IPS-18a (cell line): ENCODE results near the gene SPATA2.

Experiments
- H3K27ac ChIP-seq: one replicate; pipeline ENCODE4 v1.5.1; 2013; ENCODE audit warnings: low read length
- H3K27me3 ChIP-seq: one replicate; pipeline ENCODE4 v1.6.1; 2013; ENCODE audit warnings: mild to moderate bottlenecking, low read length; ENCODE audit not compliant: control insufficient read depth, insufficient read depth
- H3K36me3 ChIP-seq: one replicate; pipeline ENCODE4 v1.6.1; 2013; ENCODE audit warnings: low read depth, low read length; ENCODE audit not compliant: control insufficient read depth
- H3K4me1 ChIP-seq: one replicate; pipeline ENCODE4 v1.6.1; 2013; ENCODE audit warnings: low read depth, low read length; ENCODE audit not compliant: control insufficient read depth
- H3K4me3 ChIP-seq: one replicate; pipeline ENCODE4 v1.5.1; 2013; ENCODE audit warnings: low read length
- H3K9ac ChIP-seq: one replicate; pipeline ENCODE4 v1.6.1; 2013; ENCODE audit warnings: mild to moderate bottlenecking, low read length, moderate library complexity
- H3K9me3 ChIP-seq: one replicate; pipeline ENCODE4 v1.6.1; 2013; ENCODE audit warnings: low read depth, low read length; ENCODE audit not compliant: control insufficient read depth

The SPATA2 gene

DNA sequence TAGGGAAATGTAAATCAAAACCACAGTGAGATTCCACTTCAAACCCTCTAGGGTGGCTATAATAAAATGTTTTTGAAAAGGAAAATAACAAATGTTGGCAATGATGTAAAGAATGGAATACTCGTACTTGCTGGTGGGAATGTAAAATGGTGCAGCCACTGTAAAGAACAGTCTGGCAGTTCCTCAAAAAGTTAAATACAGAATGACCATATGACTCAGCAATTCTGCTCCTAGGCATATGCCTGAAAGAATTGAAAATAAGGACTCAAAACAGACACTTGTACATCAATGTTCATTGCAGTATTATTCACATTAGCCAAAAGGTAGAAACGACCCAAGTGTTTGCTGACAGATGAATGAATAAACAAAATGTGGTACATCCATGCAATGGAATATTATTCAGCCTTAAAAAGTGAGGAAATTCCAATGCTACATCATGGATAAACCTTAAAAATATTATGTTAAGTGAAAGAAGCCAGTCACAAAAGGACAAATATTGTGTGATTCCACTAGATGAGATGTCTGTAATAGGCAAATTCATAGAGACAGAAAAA lies 10.6 kb upstream of the SPATA2 start:
- no peaks in the 10 kb centered on the region for H3K9me3 ChIP-seq
- H3K36me3 ChIP-seq = no peaks in the 10 kb centered on the region
- no peaks in the 10 kb centered on the region for H3K4me1 ChIP-seq
- H3K27ac ChIP-seq = no peak overlapping the region
- H3K27me3 ChIP-seq = no peaks in the 10 kb centered on the region
- no peak overlapping the region for H3K9ac ChIP-seq
- H3K4me3 ChIP-seq = no peak overlapping the region

DNA sequence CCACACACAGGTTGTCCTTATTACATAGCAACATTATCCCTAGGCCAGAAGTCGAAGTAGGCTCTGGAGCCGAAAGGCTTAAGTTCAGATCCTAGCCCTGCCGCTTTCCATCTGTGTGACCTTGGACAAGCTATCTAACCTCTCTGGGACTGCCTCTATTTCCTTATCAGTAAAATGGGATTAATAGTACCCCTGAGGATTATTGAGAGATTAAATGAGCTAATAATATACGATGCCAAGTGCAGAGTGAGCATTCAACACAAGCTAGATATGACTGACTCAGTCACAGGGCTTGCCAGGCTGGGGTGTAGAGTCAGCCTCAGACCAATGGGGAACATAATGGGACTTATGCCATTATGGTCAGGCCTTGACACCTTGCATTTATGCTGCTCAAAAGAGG lies 8.9 kb upstream of the SPATA2 start:
- Histone ChIP-seq H3K27me3 (peaks cover 3% of the 10 kb centered on the region), H3K4me3 (no peak overlapping the region), H3K9ac (no peak overlapping the region), H3K4me1 (no peaks in the 10 kb centered on the region), H3K9me3 (no peaks in the 10 kb centered on the region), H3K27ac (no peak overlapping the region), H3K36me3 (no peaks in the 10 kb centered on the region)

DNA sequence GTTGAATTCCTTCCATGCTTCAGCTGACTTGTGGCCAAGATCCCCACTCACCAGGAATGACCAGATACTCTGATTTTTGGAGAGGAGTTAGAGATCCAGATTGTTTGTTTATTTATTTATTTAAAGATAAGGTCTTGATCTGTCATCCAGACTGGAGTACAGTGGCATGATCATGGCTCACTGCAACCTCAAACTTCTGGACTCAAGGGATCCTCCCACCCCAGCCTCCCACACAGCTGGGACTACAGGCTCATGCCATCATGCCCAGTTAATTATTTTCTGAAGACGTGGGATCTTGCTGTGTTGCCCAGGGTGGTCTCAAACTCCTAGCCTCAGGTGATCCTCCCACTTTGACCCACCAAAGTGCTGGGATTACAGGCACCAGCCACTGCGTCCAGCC lies 4.1 kb upstream of the SPATA2 start:
- no peaks in the 10 kb centered on the region for H3K36me3 ChIP-seq

DNA sequence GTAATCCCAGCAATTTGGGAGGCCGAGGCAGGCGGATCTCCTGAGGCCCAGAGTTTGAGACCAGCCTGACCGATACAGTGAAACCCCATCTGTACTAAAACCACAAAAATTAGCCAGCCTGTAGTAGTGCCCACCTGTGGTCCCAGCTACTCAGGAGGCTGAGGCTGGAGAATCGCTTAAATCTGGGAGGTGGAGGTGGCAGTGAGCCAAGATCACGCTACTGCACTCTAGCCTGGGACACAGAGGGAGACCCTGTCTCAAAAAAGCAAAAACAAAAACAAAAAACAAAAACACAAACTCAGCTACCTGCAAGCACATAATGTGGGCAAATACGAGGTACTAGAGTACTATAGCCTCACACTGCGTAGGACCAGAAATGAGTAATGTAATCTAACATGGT lies 3.7 kb upstream of the SPATA2 start:
- H3K27ac ChIP-seq = no peak overlapping the region
- H3K9ac ChIP-seq = no peak overlapping the region
- no peaks in the 10 kb centered on the region for H3K36me3 ChIP-seq
- no peaks in the 10 kb centered on the region for H3K9me3 ChIP-seq
- peaks cover 11% of the 10 kb centered on the region for H3K27me3 ChIP-seq
- no peak overlapping the region for H3K4me3 ChIP-seq
- H3K4me1 ChIP-seq = peaks cover 4% of the 10 kb centered on the region

More for the DNA sequence above, 4.1 kb upstream of the SPATA2 start:
- peaks cover 11% of the 10 kb centered on the region for H3K27me3 ChIP-seq
- H3K27ac ChIP-seq = no peak overlapping the region
- H3K9me3 ChIP-seq = no peaks in the 10 kb centered on the region
- H3K9ac ChIP-seq = no peak overlapping the region
- peaks cover under 1% of the 10 kb centered on the region for H3K4me1 ChIP-seq
- H3K4me3 ChIP-seq = no peak overlapping the region

DNA sequence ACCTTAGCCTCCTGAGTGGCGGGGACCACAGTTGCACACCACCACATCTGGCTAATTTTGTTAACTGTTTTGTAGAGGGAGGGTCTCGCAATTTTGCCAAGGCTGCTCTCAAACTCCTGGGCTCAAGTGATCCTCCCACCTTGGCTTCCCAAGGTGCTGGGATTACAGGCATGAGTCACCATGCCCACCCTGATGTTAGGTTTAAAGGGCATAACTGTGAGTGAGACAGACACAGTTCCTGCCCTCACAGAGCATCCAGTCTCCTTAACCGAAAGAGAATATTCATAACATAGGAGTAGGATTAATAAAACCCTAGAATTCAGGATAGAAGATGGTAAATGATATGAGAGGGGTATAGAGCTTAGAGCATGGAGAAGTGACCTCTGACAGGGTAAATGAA lies 3.1 kb upstream of the SPATA2 start:
- H3K27me3 ChIP-seq = peaks cover 11% of the 10 kb centered on the region
- no peak overlapping the region for H3K4me3 ChIP-seq
- H3K4me1 ChIP-seq = peaks cover 7% of the 10 kb centered on the region
- no peak overlapping the region for H3K9ac ChIP-seq
- H3K9me3 ChIP-seq = no peaks in the 10 kb centered on the region
- no peaks in the 10 kb centered on the region for H3K36me3 ChIP-seq
- no peak overlapping the region for H3K27ac ChIP-seq

DNA sequence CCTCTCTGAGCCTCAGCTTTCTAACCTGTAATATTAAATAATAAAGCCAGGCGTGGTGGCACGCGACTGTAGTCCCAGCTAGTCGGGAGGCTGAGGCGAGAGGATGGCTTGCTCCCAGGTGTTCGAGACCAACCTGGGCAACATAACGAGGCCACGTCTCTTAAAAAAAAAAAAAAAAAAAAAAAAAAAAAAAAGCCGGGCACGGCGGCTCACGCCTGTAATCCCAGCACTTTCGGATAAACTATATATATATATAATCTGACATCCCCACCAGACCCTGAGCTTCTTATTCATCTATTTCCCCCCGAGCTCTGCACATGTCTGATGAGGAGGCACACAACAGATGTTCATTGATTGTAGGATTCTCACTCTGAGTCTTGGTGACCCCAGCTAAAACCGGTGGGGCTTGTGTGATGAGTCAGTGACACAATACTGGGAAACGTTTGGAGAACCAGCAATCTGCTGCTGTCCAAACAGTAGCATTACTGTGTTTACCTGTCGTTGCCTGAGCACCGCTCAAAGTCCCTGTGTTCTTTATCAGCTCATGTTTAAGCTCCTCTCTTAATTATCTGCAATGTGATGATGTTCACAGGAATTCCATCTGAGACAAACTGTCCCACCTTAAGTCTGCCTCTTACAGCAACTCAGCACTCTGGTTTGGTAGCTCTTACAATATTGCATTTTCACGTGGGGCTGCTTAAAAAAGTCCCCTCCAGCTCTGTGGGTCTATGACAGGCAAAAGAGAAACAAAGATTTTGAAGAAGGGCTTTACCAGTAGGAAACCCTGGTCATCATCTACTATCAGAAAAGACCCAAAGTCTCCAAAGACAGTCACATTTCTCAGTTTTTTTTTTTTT lies 1.0 kb upstream of the SPATA2 start:
- Histone ChIP-seq H3K36me3 (no peaks in the 10 kb centered on the region), H3K27me3 (peaks cover 11% of the 10 kb centered on the region), H3K9ac (peak overlapping the region; percentile 94), H3K9me3 (no peaks in the 10 kb centered on the region), H3K27ac (peak overlapping the region; percentile 99), H3K4me1 (peaks cover 7% of the 10 kb centered on the region), H3K4me3 (peak overlapping the region; percentile 84)

DNA sequence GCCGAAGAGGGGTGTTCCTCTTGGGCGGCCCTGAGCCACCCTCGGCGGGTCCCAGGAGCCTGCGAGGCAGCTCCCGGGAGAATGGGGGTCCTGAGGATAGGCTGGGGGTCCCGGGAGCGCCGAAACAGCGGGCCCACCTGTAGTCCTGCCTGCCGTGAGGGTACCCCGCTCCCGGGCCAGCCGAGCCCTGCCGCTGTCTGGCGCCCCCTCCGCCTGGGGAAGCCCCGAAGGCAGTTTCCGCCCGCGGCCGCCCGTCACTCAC lies 280 bp downstream of the SPATA2 start:
- peaks cover 11% of the 10 kb centered on the region for H3K27me3 ChIP-seq
- no peaks in the 10 kb centered on the region for H3K9me3 ChIP-seq
- peak overlapping the region; percentile 99 for H3K27ac ChIP-seq
- peak overlapping the region; percentile 94 for H3K9ac ChIP-seq
- peak overlapping the region; percentile 84 for H3K4me3 ChIP-seq
- peaks cover 7% of the 10 kb centered on the region for H3K4me1 ChIP-seq
- H3K36me3 ChIP-seq = no peaks in the 10 kb centered on the region

DNA sequence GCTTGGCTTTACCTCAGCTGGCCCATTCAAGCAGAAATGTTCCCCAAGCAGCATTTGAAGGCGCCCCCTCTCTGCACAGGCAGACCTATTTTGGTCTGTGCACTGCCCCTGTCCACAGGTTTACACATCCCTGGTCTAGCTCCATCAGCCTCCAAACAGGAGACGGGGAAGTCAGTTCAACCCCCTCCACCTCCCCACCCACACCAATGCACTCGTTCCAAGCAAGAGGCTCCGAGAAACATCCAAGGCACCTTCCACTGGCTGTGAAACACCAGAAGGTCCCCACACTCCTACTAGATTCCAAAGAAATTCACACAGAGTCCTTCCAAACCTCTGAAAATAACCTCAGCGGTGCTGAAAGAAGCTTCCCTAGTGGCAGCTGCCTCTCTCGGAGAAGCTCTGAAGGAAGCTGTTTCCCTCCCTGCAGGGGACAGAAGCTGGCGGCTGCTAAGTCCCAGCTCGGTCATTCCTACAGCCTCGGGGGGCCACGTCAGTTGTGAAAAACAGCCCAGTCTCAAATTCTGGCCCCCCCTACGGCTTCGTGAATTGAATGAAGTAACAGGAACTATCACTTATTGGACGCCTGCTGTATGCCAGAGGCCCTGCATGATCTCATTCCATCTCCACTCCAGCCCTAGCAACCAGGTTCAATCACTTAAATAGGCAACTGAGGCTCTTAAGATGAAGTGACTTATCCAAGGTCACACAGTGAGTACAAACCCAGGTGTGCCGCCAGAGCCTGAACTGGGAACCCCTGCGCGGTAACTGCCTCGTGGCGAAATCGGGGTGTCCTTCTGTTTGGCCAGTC lies 815 bp downstream of the SPATA2 start:
- Histone ChIP-seq H3K9ac (peak overlapping the region; percentile 94), H3K4me1 (peaks cover 7% of the 10 kb centered on the region), H3K27ac (peak overlapping the region; percentile 99), H3K36me3 (no peaks in the 10 kb centered on the region), H3K4me3 (peak overlapping the region; percentile 84), H3K9me3 (no peaks in the 10 kb centered on the region), H3K27me3 (peaks cover 11% of the 10 kb centered on the region)

DNA sequence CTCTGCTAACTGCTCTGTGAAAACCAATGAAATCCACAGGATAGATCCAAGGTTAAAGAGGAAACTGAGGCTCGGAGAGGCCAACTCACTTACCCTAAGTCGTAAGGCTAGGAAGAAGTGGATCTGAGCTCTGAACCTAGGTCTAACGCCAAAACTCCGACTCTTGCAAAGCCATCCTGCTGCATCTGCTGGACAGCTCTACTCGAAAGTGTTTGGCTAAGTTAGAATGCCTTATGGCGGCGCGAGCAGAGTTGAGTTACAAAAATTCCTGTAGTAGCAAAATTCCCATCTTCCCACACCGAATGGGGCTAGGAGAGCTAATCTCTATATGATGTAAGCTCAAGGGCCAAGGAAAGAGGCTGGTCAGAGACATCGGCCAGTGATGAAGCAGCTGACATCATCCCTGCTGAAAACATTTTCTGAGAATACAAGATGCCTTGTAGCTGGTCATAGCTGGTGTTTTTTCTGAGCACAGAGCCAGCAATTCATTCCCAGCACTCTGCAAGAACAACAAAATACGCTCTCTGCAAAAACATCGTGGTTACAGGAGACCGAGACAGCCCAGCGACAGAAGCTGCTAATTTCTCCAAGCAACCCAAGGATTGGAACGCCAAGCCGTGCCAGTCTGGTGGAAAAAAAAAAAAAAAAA lies 1.8 kb downstream of the SPATA2 start:
- peak overlapping the region; percentile 84 for H3K4me3 ChIP-seq
- H3K27ac ChIP-seq = no peak overlapping the region
- H3K27me3 ChIP-seq = peaks cover under 1% of the 10 kb centered on the region
- no peaks in the 10 kb centered on the region for H3K9me3 ChIP-seq
- H3K36me3 ChIP-seq = peaks cover under 1% of the 10 kb centered on the region
- peaks cover 7% of the 10 kb centered on the region for H3K4me1 ChIP-seq
- H3K9ac ChIP-seq = peak overlapping the region; percentile 4

DNA sequence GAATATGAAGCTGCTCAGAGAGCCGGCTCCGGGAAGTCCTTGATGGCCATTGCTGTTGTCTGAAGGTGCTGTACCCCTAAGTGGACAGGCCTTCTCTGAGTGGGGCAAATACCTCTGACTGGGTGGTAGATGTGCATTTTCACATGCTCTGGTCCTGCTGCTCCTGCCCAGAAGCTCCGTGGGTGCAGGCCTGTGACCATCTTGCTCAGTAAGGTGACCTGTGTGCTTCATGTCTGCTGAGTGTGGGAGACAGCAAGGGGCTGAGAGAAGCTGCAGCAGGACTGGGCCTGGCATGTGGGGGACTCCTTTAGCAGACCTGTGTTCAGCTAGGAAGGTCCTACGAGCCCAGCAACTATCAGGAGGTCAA lies 5.0 kb downstream of the SPATA2 start:
- Histone ChIP-seq H3K27ac (no peak overlapping the region), H3K9ac (no peak overlapping the region), H3K36me3 (peaks cover 20% of the 10 kb centered on the region)

DNA sequence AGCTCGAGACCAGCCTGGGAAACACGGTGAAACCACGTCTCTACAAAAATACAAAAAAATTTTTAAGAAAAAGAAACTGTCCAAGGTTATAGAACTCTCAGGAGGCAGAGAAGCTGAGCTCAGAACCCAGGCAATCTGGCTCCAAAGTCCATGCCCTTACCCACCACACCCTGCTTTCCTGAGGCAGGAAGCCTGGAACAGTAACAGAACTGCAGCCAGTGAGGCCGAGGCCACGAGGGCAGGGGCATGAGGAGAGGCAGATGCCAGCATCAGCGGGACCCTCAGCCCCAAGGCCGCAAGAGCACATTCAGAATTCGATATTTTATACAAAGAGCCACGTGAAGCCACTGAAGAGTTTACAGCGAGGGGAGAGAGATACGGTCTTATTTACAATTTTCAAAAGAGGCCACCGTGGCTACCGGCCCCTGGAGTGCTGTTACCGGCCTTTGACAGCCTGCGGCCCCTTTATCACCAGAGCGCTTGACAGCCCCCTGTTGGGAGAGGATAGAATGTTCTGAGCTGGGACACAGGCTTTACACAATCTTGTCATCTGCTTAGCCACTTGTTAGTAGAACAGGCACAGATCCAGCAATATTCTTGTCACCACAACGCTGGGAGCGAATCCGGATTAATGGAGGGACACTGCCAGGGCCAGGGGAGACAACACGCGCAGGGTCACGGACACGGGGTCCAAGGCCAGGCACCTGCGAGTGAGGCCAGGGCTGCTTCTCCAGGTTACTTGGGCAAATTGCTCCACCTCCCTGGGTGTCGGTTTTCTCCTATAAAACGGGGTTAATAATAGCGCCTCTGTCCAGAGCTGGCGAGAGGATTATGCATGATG lies 5.6 kb downstream of the SPATA2 start:
- Histone ChIP-seq H3K27ac (no peak overlapping the region), H3K9me3 (no peaks in the 10 kb centered on the region), H3K4me3 (no peak overlapping the region), H3K9ac (no peak overlapping the region), H3K36me3 (peaks cover 26% of the 10 kb centered on the region), H3K27me3 (no peaks in the 10 kb centered on the region), H3K4me1 (peaks cover 7% of the 10 kb centered on the region)

More for the DNA sequence above, 5.0 kb downstream of the SPATA2 start:
- peaks cover 7% of the 10 kb centered on the region for H3K4me1 ChIP-seq
- H3K4me3 ChIP-seq = no peak overlapping the region
- H3K9me3 ChIP-seq = no peaks in the 10 kb centered on the region
- H3K27me3 ChIP-seq = no peaks in the 10 kb centered on the region
